ENCODE data around the gene TTLL11. TPM values are rescaled to one million over a fixed set of nuclear protein-coding genes. Genes with fewer than 3 reads are reported as not detected.

Gene TTLL11
- polyA plus RNA-seq, 1 donor (not counting 4 experiments of a cell fraction or from before 2014, with no cell fraction given): 8.0 TPM

DNA sequence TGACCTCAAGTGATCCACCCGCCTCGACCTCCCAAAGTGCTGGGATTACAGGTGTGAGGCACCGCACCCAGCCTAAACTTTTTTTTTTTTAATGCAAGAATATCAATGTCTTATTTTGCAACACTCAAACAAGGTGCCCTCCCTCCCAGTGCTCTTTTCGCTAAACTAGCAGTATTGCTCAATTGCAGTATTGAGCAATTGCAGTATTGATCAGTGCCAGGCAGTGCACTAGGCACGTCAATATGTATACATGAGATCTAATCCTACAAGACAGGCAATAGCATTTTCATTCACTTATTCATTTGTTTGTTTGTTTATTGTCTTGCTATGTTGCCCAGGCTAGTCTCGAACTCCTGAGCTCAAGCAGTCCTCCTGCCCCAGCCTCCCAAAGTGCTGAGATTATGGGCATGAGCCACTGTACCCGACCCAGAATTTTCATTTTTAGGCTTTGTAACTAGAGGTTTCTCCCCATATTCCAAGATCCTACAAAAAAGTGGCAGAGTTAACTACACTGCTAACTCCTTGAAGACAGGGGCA is 94.5 kb downstream of the TTLL11 start:
- no peak for DNase-seq (ENCODE audit: low read depth, low spot score)

DNA sequence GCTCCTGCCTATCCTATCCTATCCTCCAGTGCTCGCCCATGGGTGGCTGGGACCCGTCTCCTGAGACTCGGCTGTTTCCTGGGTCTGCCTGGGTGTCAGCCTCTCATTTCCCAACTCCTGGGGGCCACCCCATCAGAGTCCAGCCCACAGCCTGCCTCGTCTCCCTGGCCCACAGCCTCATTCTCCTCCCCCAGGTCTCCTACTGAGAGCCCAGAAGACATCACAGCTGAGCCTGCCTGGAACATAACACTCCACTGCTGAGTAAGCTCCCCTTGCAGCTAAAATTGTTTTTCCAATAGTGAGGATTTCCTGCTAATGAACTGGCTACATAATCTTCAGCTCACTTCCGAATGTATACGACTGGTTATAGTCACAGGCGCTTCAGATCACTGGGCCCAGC is 95.3 kb downstream of the TTLL11 start:
- H4K20me1 ChIP-seq (ENCODE audit: control insufficient read depth, extremely low read depth, insufficient read depth, low read length): no peaks in the 10 kb centered on the region
- no peaks in the 10 kb centered on the region for H3K4me1 ChIP-seq (ENCODE audit: control insufficient read depth, extremely low read depth, insufficient read depth, low read length)
- H3K79me2 ChIP-seq (ENCODE audit: control insufficient read depth, insufficient read depth, low read length): no peaks in the 10 kb centered on the region
- dilution Hi-C loops (cut with MboI; ENCODE audit: extremely low pct_ligation_motif_present, low sequenced_read_pairs): no loop called here
- H3K4me3 ChIP-seq (ENCODE audit: control insufficient read depth in 2 of 3, extremely low read depth in 1 of 3, insufficient read depth in 2 of 3, low read depth in 1 of 3, low read length in 3 of 3): no peak overlapping the region
- no peak for TF ChIP-seq EZH2 (IDR thresholded peaks at IDR 0.05; ENCODE audit: low read length)
- TF ChIP-seq, protein P1, sequence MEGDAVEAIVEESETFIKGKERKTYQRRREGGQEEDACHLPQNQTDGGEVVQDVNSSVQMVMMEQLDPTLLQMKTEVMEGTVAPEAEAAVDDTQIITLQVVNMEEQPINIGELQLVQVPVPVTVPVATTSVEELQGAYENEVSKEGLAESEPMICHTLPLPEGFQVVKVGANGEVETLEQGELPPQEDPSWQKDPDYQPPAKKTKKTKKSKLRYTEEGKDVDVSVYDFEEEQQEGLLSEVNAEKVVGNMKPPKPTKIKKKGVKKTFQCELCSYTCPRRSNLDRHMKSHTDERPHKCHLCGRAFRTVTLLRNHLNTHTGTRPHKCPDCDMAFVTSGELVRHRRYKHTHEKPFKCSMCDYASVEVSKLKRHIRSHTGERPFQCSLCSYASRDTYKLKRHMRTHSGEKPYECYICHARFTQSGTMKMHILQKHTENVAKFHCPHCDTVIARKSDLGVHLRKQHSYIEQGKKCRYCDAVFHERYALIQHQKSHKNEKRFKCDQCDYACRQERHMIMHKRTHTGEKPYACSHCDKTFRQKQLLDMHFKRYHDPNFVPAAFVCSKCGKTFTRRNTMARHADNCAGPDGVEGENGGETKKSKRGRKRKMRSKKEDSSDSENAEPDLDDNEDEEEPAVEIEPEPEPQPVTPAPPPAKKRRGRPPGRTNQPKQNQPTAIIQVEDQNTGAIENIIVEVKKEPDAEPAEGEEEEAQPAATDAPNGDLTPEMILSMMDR (optimal IDR thresholded peaks at IDR 0.05 in 1 of 3, IDR thresholded peaks at IDR 0.05 in 1 of 3, conservative IDR thresholded peaks at IDR 0.05 in 1 of 3; ENCODE audit: extremely low read depth in 1 of 3, insufficient read depth in 2 of 3, low read length in 3 of 3): no peak
- no peak overlapping the region for H3K4me2 ChIP-seq (ENCODE audit: control insufficient read depth, extremely low read depth, insufficient read depth, low read depth, low read length)
- FAIRE-seq (no peak), DNase-seq (ENCODE audit: low read depth, low spot score) (no peak)
- H3K9ac ChIP-seq (ENCODE audit: control insufficient read depth, extremely low read depth, insufficient read depth, low read length): no peak overlapping the region
- H3K27ac ChIP-seq (ENCODE audit: control insufficient read depth, insufficient read depth, low read length): no peak overlapping the region
- no peak overlapping the region for H2AFZ ChIP-seq (ENCODE audit: control insufficient read depth, low read length)
- H3K9me3 ChIP-seq (ENCODE audit: control insufficient read depth, low read depth, low read length): no peaks in the 10 kb centered on the region
- no peaks in the 10 kb centered on the region for H3K27me3 ChIP-seq (ENCODE audit: control insufficient read depth, extremely low read depth, insufficient read depth, low read length)
- H3K9me1 ChIP-seq (ENCODE audit: control insufficient read depth, extremely low read depth, insufficient read depth, low read length): no peaks in the 10 kb centered on the region
- H3K36me3 ChIP-seq (ENCODE audit: control insufficient read depth in 2 of 2, extremely low read depth in 1 of 2, insufficient read depth in 2 of 2, low read length in 2 of 2): no peaks in the 10 kb centered on the region

More for the DNA sequence above, 94.5 kb downstream of the TTLL11 start:
- no peaks in the 10 kb centered on the region for H3K36me3 ChIP-seq (ENCODE audit: control insufficient read depth in 2 of 2, extremely low read depth in 1 of 2, insufficient read depth in 2 of 2, low read length in 2 of 2)
- no peak overlapping the region for H3K4me3 ChIP-seq (ENCODE audit: control insufficient read depth in 2 of 3, extremely low read depth in 1 of 3, insufficient read depth in 2 of 3, low read depth in 1 of 3, low read length in 3 of 3)
- no peak overlapping the region for H2AFZ ChIP-seq (ENCODE audit: control insufficient read depth, low read length)
- no peaks in the 10 kb centered on the region for H3K4me1 ChIP-seq (ENCODE audit: control insufficient read depth, extremely low read depth, insufficient read depth, low read length)
- FAIRE-seq: no peak
- no peaks in the 10 kb centered on the region for H3K79me2 ChIP-seq (ENCODE audit: control insufficient read depth, insufficient read depth, low read length)
- H3K4me2 ChIP-seq (ENCODE audit: control insufficient read depth, extremely low read depth, insufficient read depth, low read depth, low read length): no peak overlapping the region
- no peak for TF ChIP-seq EZH2 (IDR thresholded peaks at IDR 0.05; ENCODE audit: low read length)
- TF ChIP-seq, protein P1 (optimal IDR thresholded peaks at IDR 0.05 in 1 of 3, IDR thresholded peaks at IDR 0.05 in 1 of 3, conservative IDR thresholded peaks at IDR 0.05 in 1 of 3; ENCODE audit: extremely low read depth in 1 of 3, insufficient read depth in 2 of 3, low read length in 3 of 3): no peak
- dilution Hi-C loops (cut with MboI; ENCODE audit: extremely low pct_ligation_motif_present, low sequenced_read_pairs): no loop called here
- H3K9me3 ChIP-seq (ENCODE audit: control insufficient read depth, low read depth, low read length): no peaks in the 10 kb centered on the region
- H3K27ac ChIP-seq (ENCODE audit: control insufficient read depth, insufficient read depth, low read length): no peak overlapping the region
- no peak overlapping the region for H3K9ac ChIP-seq (ENCODE audit: control insufficient read depth, extremely low read depth, insufficient read depth, low read length)
- no peaks in the 10 kb centered on the region for H4K20me1 ChIP-seq (ENCODE audit: control insufficient read depth, extremely low read depth, insufficient read depth, low read length)
- H3K27me3 ChIP-seq (ENCODE audit: control insufficient read depth, extremely low read depth, insufficient read depth, low read length): no peaks in the 10 kb centered on the region
- no peaks in the 10 kb centered on the region for H3K9me1 ChIP-seq (ENCODE audit: control insufficient read depth, extremely low read depth, insufficient read depth, low read length)

All from keratinocyte (primary cell).